Kidney tubule cell (primary cell): ENCODE measurements around the gene NR1D1.
A peak's percentile ranks its signal among the peaks of the same experiment; 100 is the strongest.

ENCODE experiments used
- DNase-seq: peaks from one replicate; pipeline ENCODE4 v3.0.0-alpha.2; 2018; ENCODE audit warnings: low spot score

Gene NR1D1

DNA sequence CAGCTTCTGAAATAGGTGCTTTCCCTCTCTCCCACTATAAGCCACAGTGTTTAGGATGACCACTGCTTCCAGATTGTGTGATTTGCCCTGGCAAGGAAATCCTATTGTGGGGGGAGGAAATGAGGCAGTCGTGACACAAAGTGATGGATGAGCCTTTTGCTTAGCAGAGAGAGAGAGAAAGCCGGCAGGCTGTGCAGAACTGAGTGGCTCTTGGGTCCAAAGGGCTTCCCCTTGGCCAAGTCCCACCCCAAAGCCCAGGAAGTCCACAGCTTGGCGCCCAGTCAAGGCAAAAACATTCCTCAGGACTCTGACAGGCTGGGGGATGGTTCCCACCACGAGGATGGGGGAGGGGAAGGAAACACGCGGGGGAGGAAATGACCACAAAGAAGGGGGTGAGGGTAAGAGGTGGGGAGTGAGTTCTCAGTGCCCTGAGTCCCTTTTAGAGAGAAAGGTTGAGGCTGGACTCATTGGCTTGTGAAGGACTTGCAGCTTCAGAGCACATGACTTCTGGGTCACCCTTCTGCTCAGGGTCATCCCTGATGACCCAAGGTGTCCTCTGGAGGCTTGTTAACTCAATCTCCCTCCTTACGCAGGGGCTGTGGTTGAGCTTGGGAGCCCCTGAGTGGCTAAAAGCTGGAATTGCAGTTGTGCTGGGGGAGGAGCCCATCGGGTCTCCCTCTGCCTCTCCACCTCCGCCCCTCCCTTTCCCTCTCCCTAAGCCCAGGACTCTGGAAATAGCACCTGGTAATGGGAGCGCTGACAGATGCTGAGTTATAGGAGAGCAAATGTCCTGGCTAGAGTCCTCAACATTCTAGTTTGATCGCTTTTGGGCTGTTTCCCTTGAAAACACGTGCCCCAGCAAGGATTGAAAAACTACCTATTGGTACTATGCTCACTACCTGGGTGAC lies 11.1 kb upstream of the NR1D1 start:
- peak; percentile 92 for DNase-seq

DNA sequence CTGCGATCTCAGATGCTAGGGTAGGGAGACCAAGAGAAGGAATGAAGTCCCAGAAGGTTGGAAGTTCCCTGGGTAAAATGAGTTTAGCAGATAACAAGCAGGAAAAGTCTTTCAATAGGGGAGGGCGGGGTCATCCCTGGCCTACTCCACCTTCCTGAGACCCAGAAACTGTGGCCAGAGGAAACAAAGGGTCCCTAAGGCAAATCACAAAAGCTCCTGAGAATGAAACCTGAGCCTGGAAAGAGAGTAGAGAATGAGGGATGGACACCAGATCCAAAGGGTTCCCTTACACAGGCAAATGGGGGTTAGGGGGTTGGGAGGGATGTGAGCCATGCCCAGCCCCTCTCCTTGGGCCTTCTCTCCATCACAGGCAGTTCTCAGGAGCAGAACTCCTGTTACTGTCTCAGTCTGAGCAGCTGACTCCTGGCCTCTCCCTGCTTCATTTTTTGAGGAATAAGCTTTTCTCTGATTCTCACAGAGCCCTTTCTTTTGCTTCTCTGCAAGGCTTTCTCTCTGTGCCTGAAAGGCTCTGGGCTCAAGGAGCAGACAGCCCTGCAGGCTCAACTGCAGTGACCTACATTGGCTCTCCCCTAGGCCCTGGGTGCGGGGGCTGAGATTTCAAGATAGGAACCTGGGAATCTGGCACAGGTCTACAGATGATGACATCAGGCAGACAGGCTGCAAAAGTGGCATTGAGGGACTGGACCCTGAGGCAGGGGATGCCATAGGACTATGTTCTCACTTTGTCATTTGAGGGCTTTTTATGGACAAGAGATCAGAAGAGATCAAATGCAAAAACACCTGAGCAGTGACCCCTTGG lies 9.8 kb upstream of the NR1D1 start:
- no peak for DNase-seq

- no peak for DNase-seq
Observed at GRCh38 chr17:40108970-40109824, 8.8 kb upstream of the NR1D1 start.

- peak; percentile 65 for DNase-seq
Observed at GRCh38 chr17:40107522-40108174, 7.3 kb upstream of the NR1D1 start.

DNA sequence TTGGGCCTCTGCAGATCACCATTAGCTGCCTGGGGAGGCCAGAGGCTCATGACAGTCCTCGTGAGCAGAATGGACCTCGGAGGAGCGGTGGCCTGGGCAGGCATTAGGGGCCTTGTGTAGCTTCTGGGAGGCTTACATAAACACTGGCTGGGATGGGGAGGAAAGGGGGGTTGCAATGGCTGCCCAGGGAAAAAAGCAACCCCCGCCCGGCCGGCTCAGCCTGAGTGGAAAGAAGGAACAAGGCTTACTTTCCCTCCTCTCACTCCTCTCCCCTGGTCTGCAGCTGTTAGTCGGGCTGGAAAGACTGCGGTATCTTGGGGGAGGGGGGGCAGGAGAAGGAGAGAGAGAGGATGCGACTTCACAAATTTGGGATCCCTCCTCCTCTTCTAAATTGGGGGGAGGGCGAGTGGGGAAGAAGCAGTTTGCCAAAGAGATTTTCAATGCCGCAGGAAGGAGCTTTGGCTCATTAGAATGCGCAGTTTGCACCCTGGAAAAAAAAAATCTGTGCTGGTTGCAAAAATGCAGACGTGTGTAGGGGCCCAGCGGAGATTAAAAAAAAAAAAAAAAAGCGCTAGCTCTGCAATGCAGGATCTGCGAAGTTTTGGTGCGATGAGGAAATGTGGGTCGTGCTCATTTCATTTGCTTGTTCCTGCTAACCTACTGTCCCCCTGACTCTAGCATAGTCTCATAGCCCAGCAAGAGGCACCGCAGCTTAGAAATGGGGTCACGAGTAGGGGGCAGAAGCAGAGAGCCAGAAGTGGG lies 6.6 kb upstream of the NR1D1 start:
- DNase-seq: no peak

DNA sequence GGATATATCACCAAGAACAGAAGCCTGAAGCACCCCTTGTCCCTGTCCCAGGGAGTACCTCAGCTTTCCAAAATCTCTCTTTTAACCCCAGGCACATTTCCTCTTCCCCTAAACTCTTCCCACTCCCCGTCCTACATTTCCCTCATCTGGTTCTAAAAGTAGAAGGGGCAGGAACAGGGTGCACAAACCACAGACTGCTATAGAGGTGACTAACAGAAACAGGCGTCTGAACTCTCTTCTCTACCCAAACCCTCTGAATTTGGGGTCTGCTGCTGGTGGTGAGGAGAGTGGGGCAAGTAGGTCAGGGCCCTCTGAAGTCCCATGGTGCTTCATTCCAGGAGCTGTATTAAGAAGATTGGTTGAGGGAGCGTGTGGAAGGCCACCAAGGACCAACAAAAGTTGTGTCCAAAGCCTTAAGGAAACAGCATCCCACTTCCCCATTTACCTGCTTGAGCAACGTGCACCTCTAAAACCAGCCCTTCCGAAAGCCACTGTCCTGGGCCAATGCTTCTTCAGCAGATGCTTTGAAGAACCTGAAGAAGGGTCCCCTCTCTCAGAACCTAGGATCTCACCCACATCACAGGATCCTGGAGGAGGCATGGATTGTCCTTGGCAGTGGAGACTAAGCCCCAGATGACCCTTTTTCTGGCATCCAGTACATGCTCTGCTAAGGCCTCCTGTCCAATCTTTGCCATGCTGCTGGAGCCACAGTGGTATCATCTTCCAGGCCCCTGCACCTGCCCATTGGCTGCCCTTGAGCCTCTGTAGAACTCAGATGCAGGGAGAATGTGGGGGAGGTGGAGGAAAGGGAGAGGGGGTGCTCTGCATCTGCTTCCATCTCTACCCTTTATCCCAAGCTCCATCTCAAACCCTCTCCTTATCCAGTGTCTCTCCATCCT lies 5.7 kb upstream of the NR1D1 start:
- DNase-seq: no peak

GRCh38 chr17:40104594-40105486 lies 4.5 kb upstream of the NR1D1 start:
- DNase-seq: no peak

- no peak for DNase-seq
Observed at GRCh38 chr17:40103688-40104087, 3.3 kb upstream of the NR1D1 start.

DNA sequence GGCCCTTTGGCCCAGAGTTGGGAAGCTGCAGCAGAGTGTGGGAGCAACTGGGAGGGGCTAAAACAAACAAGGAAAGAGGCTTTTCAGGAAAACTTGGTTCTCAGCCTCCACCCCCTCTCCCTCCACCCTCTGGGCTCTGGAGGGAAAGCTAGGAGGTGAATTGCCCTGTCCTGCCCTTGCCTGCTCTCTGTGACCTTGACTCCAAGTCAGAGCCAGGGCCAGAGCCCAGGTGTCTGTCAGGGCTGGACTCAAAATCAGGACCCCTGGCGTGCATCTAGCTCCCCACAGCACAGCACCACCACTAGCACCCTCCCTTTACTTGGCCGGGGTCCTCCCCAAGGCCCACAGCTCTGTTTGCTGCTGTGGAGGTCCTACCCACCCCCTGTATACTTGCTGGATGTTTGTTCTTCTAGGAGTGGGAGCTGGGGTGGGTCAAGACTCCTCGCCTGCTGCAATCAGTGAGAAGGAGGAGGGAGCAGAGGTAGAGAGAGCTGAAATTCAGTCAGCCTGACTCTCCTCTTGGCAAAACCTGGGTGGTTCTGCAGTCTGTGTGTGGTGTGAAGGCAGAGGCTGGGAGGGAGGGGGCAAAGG lies 2.8 kb upstream of the NR1D1 start:
- no peak for DNase-seq

GRCh38 chr17:40101367-40102210 lies 1.2 kb upstream of the NR1D1 start:
- DNase-seq: no peak

DNA sequence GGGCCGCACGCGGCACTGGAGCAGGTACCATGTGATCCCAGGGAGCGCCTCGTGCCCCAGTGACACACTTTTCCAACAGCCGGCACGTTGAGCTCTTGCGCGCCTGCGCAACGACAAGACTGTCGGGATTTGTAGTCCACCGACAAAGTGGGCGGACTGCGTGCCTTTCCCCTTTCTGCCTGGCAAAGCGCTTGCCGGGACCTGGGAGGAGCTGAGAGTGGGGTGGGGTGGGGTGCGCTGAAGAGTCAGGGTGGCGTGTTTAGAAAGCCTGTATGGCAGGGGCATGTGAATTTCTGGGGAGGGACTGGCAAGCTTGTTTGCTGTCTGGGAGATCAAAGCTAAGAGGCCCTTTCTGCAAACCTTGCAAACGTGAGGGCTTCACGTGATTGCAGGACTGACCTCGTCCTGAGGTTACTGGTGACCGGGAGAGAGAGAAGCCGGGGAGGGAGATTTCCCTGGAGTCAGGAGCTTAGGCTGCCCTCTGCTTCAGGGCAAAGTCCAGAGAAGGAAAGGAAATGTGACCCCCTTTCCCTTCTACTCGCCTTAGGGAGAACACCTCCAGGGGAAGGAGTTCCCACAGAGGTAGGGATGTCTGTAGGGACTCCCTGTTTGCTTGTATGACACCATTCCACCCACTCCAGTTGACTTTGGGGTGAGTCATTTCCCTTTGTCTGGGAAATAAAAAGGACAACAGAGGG lies 429 bp upstream of the NR1D1 start:
- peak; percentile 99 for DNase-seq

DNA sequence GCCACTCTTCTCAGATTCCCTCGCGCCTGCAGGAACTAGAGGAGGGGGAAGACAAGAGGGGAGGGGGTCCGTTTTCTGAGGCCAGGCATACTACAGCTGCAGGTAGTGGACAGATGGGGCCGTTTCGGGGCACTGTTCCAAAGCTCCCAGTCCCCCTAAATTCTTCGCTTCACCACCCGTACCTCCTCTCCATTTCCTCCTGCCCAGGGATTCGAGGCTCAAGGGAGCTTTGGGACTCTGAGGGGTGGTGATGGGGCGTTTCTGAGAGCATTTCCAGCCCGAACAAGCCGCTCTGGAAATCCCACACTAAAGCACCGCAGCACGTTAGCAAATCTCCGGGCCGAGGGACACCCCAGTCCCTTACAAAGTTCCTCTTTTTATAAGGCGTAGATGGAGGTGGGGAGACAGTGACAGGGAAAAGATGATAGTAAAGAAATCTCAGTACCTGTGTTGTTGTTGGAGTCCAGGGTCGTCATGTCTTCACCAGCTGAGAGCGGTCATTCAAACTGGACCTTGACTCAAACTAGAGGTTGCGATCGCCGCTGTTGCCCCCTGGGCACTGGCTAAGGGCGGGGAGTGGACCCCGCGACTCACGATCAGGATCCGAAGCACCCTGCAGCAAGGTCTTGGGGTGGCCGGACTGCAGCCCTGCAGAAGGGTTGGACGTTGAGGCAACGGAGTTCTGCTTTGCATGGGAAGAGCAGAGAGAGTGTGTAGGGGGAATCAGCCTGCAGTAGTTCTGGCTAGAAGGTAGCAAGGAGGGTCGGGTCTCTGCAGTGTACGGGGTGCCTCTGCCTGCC lies 570 bp downstream of the NR1D1 start:
- no peak for DNase-seq

DNA sequence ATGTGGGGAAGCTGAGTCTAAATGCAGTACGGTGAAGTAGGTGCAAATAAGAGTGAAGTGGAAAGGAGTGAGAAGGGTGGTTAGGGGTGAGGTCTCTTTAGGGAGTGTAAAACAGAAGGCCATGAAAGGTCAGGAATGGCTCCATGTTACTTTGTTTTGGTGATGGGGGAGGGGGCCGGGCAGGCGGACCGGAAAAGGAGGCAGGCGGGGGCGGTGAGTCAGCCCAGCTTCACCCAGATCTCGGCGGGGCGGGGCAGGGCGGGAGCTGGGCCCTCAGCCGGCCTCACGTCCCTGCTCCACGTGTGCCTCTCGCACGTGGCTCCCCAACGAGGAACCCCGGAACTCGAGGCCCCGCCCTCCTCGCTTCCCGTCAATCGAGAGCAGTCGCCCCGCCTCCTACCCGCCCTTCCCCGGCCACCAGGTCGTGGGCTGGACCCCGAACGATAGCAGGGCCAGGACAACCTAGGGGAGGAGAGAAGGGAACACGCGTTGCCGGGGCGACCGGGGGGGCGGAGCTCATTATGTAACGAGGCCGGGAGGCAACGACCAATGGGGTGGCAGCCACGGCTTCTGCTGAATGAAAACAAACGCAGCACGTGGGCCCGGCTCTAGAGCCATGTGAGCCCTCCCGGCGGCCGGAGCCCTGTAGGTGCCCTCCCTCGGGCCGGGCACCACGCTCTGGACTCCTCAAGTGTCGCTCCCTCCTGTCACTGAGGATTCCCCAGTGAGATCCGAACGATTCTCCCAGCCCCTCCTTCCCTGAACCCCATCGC lies 1.4 kb downstream of the NR1D1 start:
- DNase-seq: peak; percentile 99

DNA sequence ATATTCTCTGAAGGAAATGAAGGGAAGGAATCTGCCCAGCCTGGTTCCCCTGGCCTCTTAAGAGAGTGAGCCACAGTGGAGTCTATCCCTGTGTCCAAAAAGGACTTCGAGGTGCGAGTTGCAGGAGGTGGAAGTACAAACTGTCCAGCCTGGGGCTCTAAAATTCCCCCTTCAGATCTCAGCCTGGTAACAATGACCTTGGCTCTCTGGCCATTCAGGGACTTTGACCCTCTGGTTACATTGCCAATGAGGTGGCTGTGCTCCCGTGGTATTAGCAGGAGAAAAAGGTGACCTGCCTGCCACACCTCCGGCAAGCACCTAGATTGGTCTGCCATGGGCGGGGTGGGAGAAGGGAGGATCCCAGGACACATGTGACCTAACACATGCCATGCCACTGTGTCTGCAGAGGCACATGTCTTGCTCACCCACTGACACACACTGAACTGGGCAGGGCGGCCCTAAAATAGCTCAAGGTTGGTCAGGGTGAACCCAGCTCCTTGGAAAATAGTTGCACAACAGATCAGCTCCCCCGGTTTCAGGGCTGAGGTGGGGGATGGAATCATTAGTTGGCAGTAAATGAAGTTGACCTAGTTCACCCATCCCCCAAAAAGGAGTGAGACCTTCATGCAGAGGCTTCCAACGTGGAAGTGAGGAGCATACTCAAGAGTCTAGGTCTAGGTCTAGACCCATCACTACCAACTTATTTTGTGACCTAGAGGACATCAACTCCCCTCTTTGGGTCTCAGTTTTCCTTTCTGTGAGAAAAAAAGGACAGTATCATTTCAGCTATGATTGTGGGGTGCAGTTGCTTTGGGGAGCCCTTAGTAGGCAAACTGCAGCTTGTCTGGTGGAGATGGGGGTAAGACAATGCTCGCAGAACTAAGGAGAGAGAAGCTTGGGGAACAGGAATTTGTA lies 2.2 kb downstream of the NR1D1 start:
- peak; percentile 91 for DNase-seq
